GM12801 (cell line): Measurements from ENCODE around the gene SNX13.

Experiments
- CTCF ChIP-seq: IDR thresholded peaks from one replicate; pipeline ENCODE4 v1.5.1; 2011; ENCODE audit warnings: control low read depth; ENCODE audit not compliant: insufficient read length; ENCODE audit errors: extremely low read depth

The SNX13 gene

GRCh38 chr7:17822547-17823173, 117.6 kb downstream of the SNX13 start:
- no peak for TF ChIP-seq CTCF

- no peak for TF ChIP-seq CTCF
Measured at GRCh38 chr7:17816903-17817302, 123.4 kb downstream of the SNX13 start.

GRCh38 chr7:17815318-17815717, 125.0 kb downstream of the SNX13 start:
- TF ChIP-seq CTCF = no peak

- no peak for TF ChIP-seq CTCF
Measured at GRCh38 chr7:17814058-17814457, 126.2 kb downstream of the SNX13 start.

GRCh38 chr7:17807242-17807641, 133.1 kb downstream of the SNX13 start:
- TF ChIP-seq CTCF = no peak

- TF ChIP-seq CTCF = no peak
Measured at GRCh38 chr7:17806631-17807030, 133.7 kb downstream of the SNX13 start.

- no peak for TF ChIP-seq CTCF
Measured at GRCh38 chr7:17802056-17802455, 138.2 kb downstream of the SNX13 start.
